H9 (cell line): ENCODE results near the gene TRAPPC2B. TPM values are rescaled to one million over a fixed set of nuclear protein-coding genes. Genes with fewer than 3 reads are reported as not detected.
A peak's percentile ranks its signal among the peaks of the same experiment; 100 is the strongest.

Experiments used
- DNase-seq: peaks from one replicate; pipeline ENCODE4 v3.0.0-alpha.2; 2017
- H2AFZ ChIP-seq: one replicate; pipeline ENCODE4 v1.6.1; 2013; ENCODE audit warnings: mild to moderate bottlenecking, low read length, control low read depth, moderate library complexity
- H2AK5ac ChIP-seq: 2 replicates; pipeline ENCODE4 v1.6.1; 2013; ENCODE audit warnings: low read length, control low read depth, mixed read lengths; ENCODE audit not compliant: insufficient read length
- H2BK120ac ChIP-seq: one replicate; pipeline ENCODE4 v1.6.1; 2013; ENCODE audit warnings: low read depth, mild to moderate bottlenecking, low read length, control low read depth, inconsistent platforms; ENCODE audit not compliant: poor library complexity, severe bottlenecking
- H2BK12ac ChIP-seq: 2 replicates; pipeline ENCODE4 v1.6.1; 2013; ENCODE audit warnings: low read length, control low read depth, mixed read lengths, low read depth; ENCODE audit not compliant: insufficient read length
- H2BK15ac ChIP-seq: 2 replicates; pipeline ENCODE4 v1.6.1; 2013; ENCODE audit warnings: low read depth, low read length, control low read depth
- H2BK20ac ChIP-seq: one replicate; pipeline ENCODE4 v1.6.1; 2013; ENCODE audit warnings: low read depth, mild to moderate bottlenecking, low read length, control low read depth, inconsistent platforms; ENCODE audit not compliant: poor library complexity, severe bottlenecking
- H2BK5ac ChIP-seq: 2 replicates; pipeline ENCODE4 v1.6.1; 2013; ENCODE audit warnings: low read length, control low read depth, mixed read lengths; ENCODE audit not compliant: insufficient read length
- H3K14ac ChIP-seq: 2 replicates; pipeline ENCODE4 v1.6.1; 2013; ENCODE audit warnings: low read length, control low read depth; ENCODE audit not compliant: insufficient read depth
- H3K18ac ChIP-seq: 2 replicates; pipeline ENCODE4 v1.6.1; 2013; ENCODE audit warnings: low read depth, mild to moderate bottlenecking, mixed read lengths, low read length, control low read depth; ENCODE audit not compliant: insufficient read length
- H3K23ac ChIP-seq: 2 replicates; pipeline ENCODE4 v1.6.1; 2013; ENCODE audit warnings: low read length, control low read depth, mixed read lengths, low read depth; ENCODE audit not compliant: insufficient read length
- H3K23me2 ChIP-seq: 2 replicates; pipeline ENCODE4 v1.6.1; 2013; ENCODE audit warnings: low read depth, mild to moderate bottlenecking, mixed read lengths, low read length, control low read depth; ENCODE audit not compliant: insufficient read length, poor library complexity, severe bottlenecking
- H3K27ac ChIP-seq: 2 replicates; pipeline ENCODE4 v1.5.1; 2013; ENCODE audit warnings: low read length, control low read depth, mixed read lengths, low read depth; ENCODE audit not compliant: insufficient read length
- H3K27me3 ChIP-seq: 2 replicates; pipeline ENCODE4 v1.6.1; 2013; ENCODE audit warnings: low read length, control low read depth, inconsistent platforms; ENCODE audit not compliant: insufficient read depth
- H3K4ac ChIP-seq: 2 replicates; pipeline ENCODE4 v1.6.1; 2013; ENCODE audit warnings: low read depth, mild to moderate bottlenecking, control low read depth, inconsistent platforms, low read length, moderate library complexity
- H3K4me1 ChIP-seq: 2 replicates; pipeline ENCODE4 v1.6.1; 2013; ENCODE audit warnings: low read length, control low read depth, inconsistent platforms; ENCODE audit not compliant: insufficient read depth
- H3K4me2 ChIP-seq: 2 replicates; pipeline ENCODE4 v1.6.1; 2013; ENCODE audit warnings: low read length, control low read depth, mixed read lengths; ENCODE audit not compliant: insufficient read length, insufficient read depth
- H3K56ac ChIP-seq: 2 replicates; pipeline ENCODE4 v1.6.1; 2013; ENCODE audit warnings: low read depth, mild to moderate bottlenecking, mixed read lengths, low read length, control low read depth; ENCODE audit not compliant: insufficient read length
- H3K79me1 ChIP-seq: 2 replicates; pipeline ENCODE4 v1.6.1; 2013; ENCODE audit warnings: low read depth, mild to moderate bottlenecking, moderate library complexity, low read length, control low read depth, inconsistent platforms; ENCODE audit not compliant: insufficient read depth, poor library complexity, severe bottlenecking
- H3K79me2 ChIP-seq: 2 replicates; pipeline ENCODE4 v1.6.1; 2013; ENCODE audit warnings: low read length, control low read depth, inconsistent platforms; ENCODE audit not compliant: insufficient read depth
- H3K9ac ChIP-seq: 2 replicates; pipeline ENCODE4 v1.6.1; 2013; ENCODE audit warnings: low read length, control low read depth, mixed read lengths; ENCODE audit not compliant: insufficient read length; ENCODE audit errors: extremely low read depth
- H3K9me3 ChIP-seq: one replicate; pipeline ENCODE4 v1.6.1; 2013; ENCODE audit warnings: low read depth, low read length, inconsistent platforms; ENCODE audit not compliant: control insufficient read depth
- H3T11ph ChIP-seq: one replicate; pipeline ENCODE4 v1.6.1; 2013; ENCODE audit warnings: mild to moderate bottlenecking, low read length, control low read depth, inconsistent platforms
- H4K20me1 ChIP-seq: one replicate; pipeline ENCODE4 v1.6.1; 2013; ENCODE audit not compliant: control insufficient read depth, insufficient read length, insufficient read depth
- H4K5ac ChIP-seq: 2 replicates; pipeline ENCODE4 v1.6.1; 2013; ENCODE audit warnings: low read depth, mild to moderate bottlenecking, mixed read lengths, low read length, control low read depth; ENCODE audit not compliant: insufficient read length
- H4K8ac ChIP-seq: replicated peaks from 2 replicates; pipeline ENCODE4 v1.6.1; 2013; ENCODE audit warnings: low read length, control low read depth, mixed read lengths, low read depth; ENCODE audit not compliant: insufficient read length
- H4K91ac ChIP-seq: 2 replicates; pipeline ENCODE4 v1.6.1; 2013; ENCODE audit warnings: low read depth, mild to moderate bottlenecking, moderate library complexity, mixed read lengths, low read length, control low read depth; ENCODE audit not compliant: insufficient read length
- H3K27ac Mint-ChIP-seq, 3 experiments: 2 replicates in 2 of 3; 3 replicates in 1 of 3; pipeline ENCODE4 v1.8.0; 2020 to 2021; ENCODE audit warnings: mixed read lengths in 3 of 3, mild to moderate bottlenecking in 1 of 3, moderate library complexity in 1 of 3
- H3K27me3 Mint-ChIP-seq: 2 replicates; pipeline ENCODE4 v1.8.0; 2021; ENCODE audit warnings: low read depth, mild to moderate bottlenecking, moderate library complexity, mixed read lengths
- H3K36me3 Mint-ChIP-seq, 3 experiments: 2 replicates in 2 of 3; 3 replicates in 1 of 3; pipeline ENCODE4 v1.8.0; 2020 to 2021; ENCODE audit warnings: low read depth in 3 of 3, mixed read lengths in 3 of 3; ENCODE audit not compliant: insufficient read depth in 1 of 3
- H3K4me1 Mint-ChIP-seq, 2 experiments: 2 replicates each; pipeline ENCODE4 v1.8.0; 2020; ENCODE audit warnings: mixed read lengths in 2 of 2
- H3K4me3 Mint-ChIP-seq, 2 experiments: 2 replicates in 1 of 2; 3 replicates in 1 of 2; pipeline ENCODE4 v1.8.0; 2020 to 2021; ENCODE audit warnings: mild to moderate bottlenecking in 2 of 2, mixed read lengths in 2 of 2, moderate library complexity in 1 of 2
- H3K9me3 Mint-ChIP-seq, 2 experiments: 2 replicates in 1 of 2; 3 replicates in 1 of 2; pipeline ENCODE4 v1.8.0; 2020; ENCODE audit warnings: mild to moderate bottlenecking in 2 of 2, mixed read lengths in 2 of 2, moderate library complexity in 1 of 2
- WGBS: extraction: QIAGEN DNeasy Blood & Tissue Kit; methylation state at CpG from one replicate; pipeline ENCODE4 v1.1.7; 2013; ENCODE audit warnings: missing lambda C conversion rate, low lambda C conversion rate, mixed read lengths; ENCODE audit not compliant: insufficient read length; ENCODE audit errors: extremely low coverage; 5-methylcytosine and 5-hydroxymethylcytosine counted together
- total RNA-seq: library from RNA; stranded (reverse); gene quantifications from 2 replicates; pipeline ENCODE4 v1.2.1, GENCODE V29; 2021
- TF ChIP-seq, protein P1 (sequence below): fragments of 200-600 bp; sonication (generic); conservative IDR thresholded peaks from 3 replicates; pipeline ENCODE4 v1.8.0; 2021; ENCODE audit warnings: antibody characterized with exemption, mild to moderate bottlenecking

Gene TRAPPC2B
- total RNA-seq, 1 experiment from 2014 or later: 12.4 TPM

DNA sequence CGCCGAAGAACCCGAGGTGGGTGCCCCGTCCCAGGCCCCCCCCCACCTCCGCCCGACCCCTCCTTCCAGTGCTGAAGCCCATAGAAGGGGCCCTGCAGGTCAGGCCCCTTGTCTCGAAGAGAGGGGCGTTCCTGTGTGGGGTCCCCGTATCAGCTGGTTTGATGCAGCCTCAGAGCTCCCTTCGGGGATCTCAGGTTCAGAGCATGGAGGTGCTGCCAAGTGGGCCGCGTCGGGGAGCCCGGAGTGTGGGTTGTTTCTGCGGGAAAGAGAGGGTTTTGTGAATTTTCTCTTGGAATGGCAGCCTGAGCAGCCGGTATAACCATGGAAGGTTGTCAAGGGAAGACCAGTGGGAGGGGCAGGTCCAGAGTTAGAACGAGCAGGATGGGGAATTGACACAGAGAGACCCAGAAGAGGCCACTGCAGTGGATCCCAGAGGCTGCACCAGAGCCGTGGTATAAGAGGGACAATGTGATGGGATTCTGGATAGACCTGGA lies 384 bp downstream of the TRAPPC2B start:
- no peak overlapping the region for H2BK12ac ChIP-seq
- H3K18ac ChIP-seq: no peak overlapping the region
- H4K8ac ChIP-seq: no peak overlapping the region
- no peak overlapping the region for H2BK120ac ChIP-seq
- peaks cover 0 to 4% (median 0%) of the 10 kb centered on the region in 3 experiments; a peak in 3 of 7 replicates for H3K36me3 Mint-ChIP-seq
- no peak overlapping the region for H2AK5ac ChIP-seq
- H2BK5ac ChIP-seq: no peak overlapping the region
- TF ChIP-seq, protein P1, sequence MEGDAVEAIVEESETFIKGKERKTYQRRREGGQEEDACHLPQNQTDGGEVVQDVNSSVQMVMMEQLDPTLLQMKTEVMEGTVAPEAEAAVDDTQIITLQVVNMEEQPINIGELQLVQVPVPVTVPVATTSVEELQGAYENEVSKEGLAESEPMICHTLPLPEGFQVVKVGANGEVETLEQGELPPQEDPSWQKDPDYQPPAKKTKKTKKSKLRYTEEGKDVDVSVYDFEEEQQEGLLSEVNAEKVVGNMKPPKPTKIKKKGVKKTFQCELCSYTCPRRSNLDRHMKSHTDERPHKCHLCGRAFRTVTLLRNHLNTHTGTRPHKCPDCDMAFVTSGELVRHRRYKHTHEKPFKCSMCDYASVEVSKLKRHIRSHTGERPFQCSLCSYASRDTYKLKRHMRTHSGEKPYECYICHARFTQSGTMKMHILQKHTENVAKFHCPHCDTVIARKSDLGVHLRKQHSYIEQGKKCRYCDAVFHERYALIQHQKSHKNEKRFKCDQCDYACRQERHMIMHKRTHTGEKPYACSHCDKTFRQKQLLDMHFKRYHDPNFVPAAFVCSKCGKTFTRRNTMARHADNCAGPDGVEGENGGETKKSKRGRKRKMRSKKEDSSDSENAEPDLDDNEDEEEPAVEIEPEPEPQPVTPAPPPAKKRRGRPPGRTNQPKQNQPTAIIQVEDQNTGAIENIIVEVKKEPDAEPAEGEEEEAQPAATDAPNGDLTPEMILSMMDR: no peak
- no peaks in the 10 kb centered on the region for H3K4me1 ChIP-seq
- no peak overlapping the region for H3K56ac ChIP-seq
- no peak overlapping the region for H3K23ac ChIP-seq
- no peak overlapping the region for H4K91ac ChIP-seq
- peaks cover 4% of the 10 kb centered on the region; the same call in 1 of the 2 replicates for H3K79me2 ChIP-seq
- H3K9ac ChIP-seq: peak overlapping the region; percentile 52
- H2BK20ac ChIP-seq: no peak overlapping the region
- H3K79me1 ChIP-seq: no peaks in the 10 kb centered on the region
- H3K27me3 Mint-ChIP-seq: no peaks in the 10 kb centered on the region
- H3K4me2 ChIP-seq: peak overlapping the region; percentile 93
- H4K5ac ChIP-seq: no peak overlapping the region
- no peak overlapping the region for H2AFZ ChIP-seq
- no peak overlapping the region for H3K27ac ChIP-seq
- H3K4me3 Mint-ChIP-seq: peak overlapping the region; percentile 88 to 92
- no peaks in the 10 kb centered on the region for H3K9me3 ChIP-seq
- H3K9me3 Mint-ChIP-seq: no peaks in the 10 kb centered on the region
- H3T11ph ChIP-seq: no peak overlapping the region
- H3K27ac Mint-ChIP-seq: peak overlapping the region in 2 of 3 experiments; percentile 89 to 94; a peak in 4 of 7 replicates
- no peak overlapping the region for H2BK15ac ChIP-seq
- no peak overlapping the region for H3K4ac ChIP-seq
- H3K4me1 Mint-ChIP-seq: peaks cover 9 to 11% of the 10 kb centered on the region in 2 experiments
- WGBS: no CpG with 5 or more reads among the region's 18 CpGs
- DNase-seq: no peak
- peaks cover 5% of the 10 kb centered on the region for H3K23me2 ChIP-seq
- no peaks in the 10 kb centered on the region for H3K27me3 ChIP-seq
- H3K14ac ChIP-seq: no peak overlapping the region
- no peaks in the 10 kb centered on the region for H4K20me1 ChIP-seq
